ENCODE data around the gene TACR2.
"Not testable (repeated sequence)": the region's sequence is repeated elsewhere in the genome, so short reads cannot be mapped to it uniquely, and the experiment has no call there.

TACR2 gene

GRCh38 chr10:69452676-69453415 is 36.1 kb upstream of the TACR2 start:
- TF ChIP-seq CTCF (IDR thresholded peaks at IDR 0.05; ENCODE audit: low read depth, low read length) (no peak), MAX (IDR thresholded peaks at IDR 0.05; ENCODE audit: low read depth, low read length) (no peak), POLR2A (IDR thresholded peaks at IDR 0.05; ENCODE audit: extremely low read depth, insufficient read length) (no peak), MYC (IDR thresholded peaks at IDR 0.05; ENCODE audit: low read depth, low read length) (no peak)
- H3K4me3 ChIP-seq (ENCODE audit: low read depth, low read length), result no peak overlapping the region
- no peak for DNase-seq (ENCODE audit: low read depth)

DNA sequence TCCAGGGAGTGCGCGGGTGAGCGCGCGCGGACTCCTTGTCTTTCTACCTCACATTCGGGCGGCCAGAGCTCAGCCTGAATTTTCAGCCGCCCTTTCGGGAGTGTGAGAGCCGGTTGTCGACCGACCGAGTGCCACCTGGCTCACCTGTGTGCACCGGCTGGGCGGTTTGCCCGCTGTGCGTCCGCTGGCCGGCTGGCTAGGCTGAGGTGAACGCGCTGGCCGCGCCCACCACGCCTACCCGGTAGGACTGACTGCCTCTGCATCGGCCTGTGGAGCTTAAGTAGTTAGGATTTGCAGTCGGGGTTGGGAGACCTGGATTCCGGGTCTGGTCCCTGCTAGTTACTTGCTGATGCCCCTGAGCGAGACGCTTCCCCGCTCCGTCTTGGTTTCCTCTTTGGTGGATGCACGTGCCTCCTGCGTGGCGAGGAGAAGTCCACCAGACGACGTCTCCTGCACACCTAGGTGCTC is 35.1 kb upstream of the TACR2 start:
- no peak for DNase-seq (ENCODE audit: low read depth)
- no peak for TF ChIP-seq MYC (IDR thresholded peaks at IDR 0.05; ENCODE audit: low read depth, low read length)
- no peak for TF ChIP-seq MAX (IDR thresholded peaks at IDR 0.05; ENCODE audit: low read depth, low read length)
- TF ChIP-seq CTCF (IDR thresholded peaks at IDR 0.05; ENCODE audit: low read depth, low read length), result no peak
- no peak for TF ChIP-seq POLR2A (IDR thresholded peaks at IDR 0.05; ENCODE audit: extremely low read depth, insufficient read length)
- no peak overlapping the region for H3K4me3 ChIP-seq (ENCODE audit: low read depth, low read length)

DNA sequence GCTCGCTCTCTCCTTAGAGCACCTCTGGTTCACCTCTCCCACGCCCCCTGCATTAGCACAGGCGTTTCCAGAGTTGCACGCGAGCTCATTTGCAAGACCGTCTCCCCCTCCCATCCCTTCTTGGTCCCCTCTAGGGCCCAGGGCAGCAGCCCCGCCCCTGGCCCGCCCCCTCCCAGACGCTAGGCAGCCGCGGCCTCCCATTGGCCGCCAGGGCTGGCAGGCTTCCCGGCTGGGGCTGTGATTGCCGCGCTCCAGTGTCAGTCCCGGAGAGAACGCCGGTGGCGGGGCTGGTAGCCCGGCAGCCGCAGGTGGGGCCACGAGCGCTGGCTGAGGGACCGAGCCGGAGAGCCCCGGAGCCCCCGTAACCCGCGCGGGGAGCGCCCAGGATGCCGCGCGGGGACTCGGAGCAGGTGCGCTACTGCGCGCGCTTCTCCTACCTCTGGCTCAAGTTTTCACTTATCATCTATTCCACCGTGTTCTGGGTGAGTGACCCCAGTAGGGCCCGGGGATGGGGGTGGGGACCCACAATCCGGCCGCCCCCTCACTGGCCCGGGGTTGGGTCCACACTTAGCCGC is 34.6 kb upstream of the TACR2 start, which contains the start of gene TSPAN15:
TSPAN15 (plus strand) TSS at position 257 of the 575 bp plus-strand sequence; CDS start at position 387, 130 bp downstream.
- DNase-seq (ENCODE audit: low read depth), result peak; percentile 66
- H3K4me3 ChIP-seq (ENCODE audit: low read depth, low read length), result no peak within 1 kb of the TSS
- TF ChIP-seq MAX (IDR thresholded peaks at IDR 0.05; ENCODE audit: low read depth, low read length) (no peak), CTCF (IDR thresholded peaks at IDR 0.05; ENCODE audit: low read depth, low read length) (no peak), MYC (IDR thresholded peaks at IDR 0.05; ENCODE audit: low read depth, low read length) (no peak), POLR2A (IDR thresholded peaks at IDR 0.05; ENCODE audit: extremely low read depth, insufficient read length) (no peak)

GRCh38 chr10:69450395-69450794 is 33.7 kb upstream of the TACR2 start:
- not testable (repeated sequence) for H3K4me3 ChIP-seq (ENCODE audit: low read depth, low read length)

DNA sequence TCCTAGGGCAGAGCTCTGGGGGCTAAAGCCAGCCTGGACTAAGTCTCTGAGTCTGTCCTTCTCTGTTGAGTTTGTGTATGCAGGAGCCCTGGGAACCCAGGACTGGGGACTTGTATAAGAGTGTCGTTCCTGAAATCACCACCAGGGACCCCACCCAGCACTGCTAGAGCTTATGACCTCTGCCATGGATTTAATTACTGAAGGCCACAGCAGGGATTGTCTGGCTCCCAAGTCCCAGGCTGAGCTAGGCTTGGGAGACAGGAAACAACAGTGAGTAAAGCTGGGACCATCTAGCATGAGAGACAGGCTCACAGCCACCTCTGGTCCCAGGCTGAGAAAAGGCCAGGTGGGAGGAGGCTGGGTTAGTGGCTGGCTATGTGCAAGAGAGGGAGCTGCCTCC is 33.1 kb upstream of the TACR2 start:
- H3K4me3 ChIP-seq (ENCODE audit: low read depth, low read length), result no peak overlapping the region
- no peak for TF ChIP-seq POLR2A (IDR thresholded peaks at IDR 0.05; ENCODE audit: extremely low read depth, insufficient read length)
- peak; percentile 70 for TF ChIP-seq CTCF (IDR thresholded peaks at IDR 0.05; ENCODE audit: low read depth, low read length)
- DNase-seq (ENCODE audit: low read depth), result peak; percentile 71

More at GRCh38 chr10:69450395-69450794, 33.7 kb upstream of the TACR2 start:
- not testable (repeated sequence) for DNase-seq (ENCODE audit: low read depth)

DNA sequence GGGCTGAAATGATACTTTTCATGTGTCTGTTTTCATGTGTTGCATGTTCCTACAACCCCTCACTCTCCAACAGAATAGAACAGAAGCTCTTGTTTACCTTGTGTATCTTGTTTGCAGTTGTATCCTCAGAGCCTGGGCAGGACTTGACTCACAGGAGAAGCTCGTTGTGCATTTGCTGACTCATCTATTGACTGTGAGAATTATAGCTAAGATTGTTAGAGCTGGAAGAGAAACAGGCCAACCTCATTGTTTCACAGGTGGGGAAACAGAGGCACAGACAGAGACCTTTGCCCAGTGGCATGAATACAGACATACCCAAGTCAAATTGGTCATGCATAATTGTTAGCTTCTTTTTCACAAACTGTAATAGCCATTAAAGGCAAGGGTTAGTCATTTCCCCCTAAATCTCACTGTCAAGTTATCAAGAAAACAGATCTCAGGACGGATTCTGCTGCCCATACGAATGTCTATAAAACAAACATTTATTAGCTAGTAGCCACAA is 30.0 kb upstream of the TACR2 start:
- H3K4me3 ChIP-seq (ENCODE audit: low read depth, low read length), result no peak overlapping the region
- DNase-seq (ENCODE audit: low read depth), result peak; percentile 32
- TF ChIP-seq MAX (IDR thresholded peaks at IDR 0.05; ENCODE audit: low read depth, low read length) (no peak), POLR2A (IDR thresholded peaks at IDR 0.05; ENCODE audit: extremely low read depth, insufficient read length) (no peak), CTCF (IDR thresholded peaks at IDR 0.05; ENCODE audit: low read depth, low read length) (no peak), MYC (IDR thresholded peaks at IDR 0.05; ENCODE audit: low read depth, low read length) (no peak)

Data from NB4 (cell line).